OCI-LY1 (cell line): Measurements from ENCODE around the gene CHI3L1.

Source experiments
- H2AFZ ChIP-seq: fragments of 200-600 bp; sonication (generic), shearing (Covaris generic); 2 replicates; pipeline ENCODE4 v1.6.0; 2014; ENCODE audit warnings: antibody characterized with exemption, mild to moderate bottlenecking, low read length
- H3F3A ChIP-seq: fragments of 200-600 bp; sonication (generic), shearing (Covaris generic); 2 replicates; pipeline ENCODE4 v1.6.0; 2014; ENCODE audit warnings: mild to moderate bottlenecking, antibody characterized with exemption, low read length, moderate library complexity; ENCODE audit not compliant: insufficient read depth
- H3K27ac ChIP-seq: fragments of 200-600 bp; sonication (generic); 2 replicates; pipeline ENCODE4 v1.5.1; 2014; ENCODE audit warnings: low read length, mixed run types, mild to moderate bottlenecking, low read depth; ENCODE audit not compliant: poor library complexity, severe bottlenecking
- H3K27me3 ChIP-seq: fragments of 200-600 bp; sonication (generic); 2 replicates; pipeline ENCODE4 v1.6.0; 2014; ENCODE audit warnings: antibody characterized with exemption, mild to moderate bottlenecking, low read length, moderate library complexity; ENCODE audit not compliant: insufficient read depth
- H3K36me3 ChIP-seq: fragments of 200-600 bp; sonication (generic); 2 replicates; pipeline ENCODE4 v1.6.1; 2014; ENCODE audit warnings: mild to moderate bottlenecking, antibody characterized with exemption, low read length, moderate library complexity, mixed read lengths; ENCODE audit not compliant: insufficient read depth
- H3K4me1 ChIP-seq: fragments of 200-600 bp; sonication (generic); 2 replicates; pipeline ENCODE4 v1.5.1; 2014; ENCODE audit warnings: mild to moderate bottlenecking, low read length, moderate library complexity; ENCODE audit not compliant: insufficient read depth, severe bottlenecking
- H3K4me2 ChIP-seq: fragments of 200-600 bp; sonication (generic), shearing (Covaris generic); 2 replicates; pipeline ENCODE4 v1.6.1; 2014; ENCODE audit warnings: low read length
- H3K4me3 ChIP-seq: fragments of 200-600 bp; sonication (generic); 2 replicates; pipeline ENCODE4 v1.5.1; 2014; ENCODE audit warnings: low read length, low read depth, mild to moderate bottlenecking, mixed read lengths; ENCODE audit not compliant: poor library complexity, severe bottlenecking
- H3K79me2 ChIP-seq: fragments of 200-600 bp; shearing (Covaris generic); 2 replicates; pipeline ENCODE4 v1.6.1; 2016; ENCODE audit warnings: mixed run types, low read length, mixed read lengths; ENCODE audit not compliant: insufficient read depth
- H3K9ac ChIP-seq: fragments of 200-600 bp; sonication (generic), shearing (Covaris generic); 2 replicates; pipeline ENCODE4 v1.6.1; 2014; ENCODE audit warnings: mild to moderate bottlenecking, low read length, mixed read lengths
- H3K9me2 ChIP-seq: fragments of 200-600 bp; sonication (generic), shearing (Covaris generic); 2 replicates; pipeline ENCODE4 v1.6.1; 2014; ENCODE audit warnings: low read depth, mild to moderate bottlenecking, low read length, mixed read lengths
- H3K9me3 ChIP-seq: fragments of 200-600 bp; shearing (Covaris generic); 2 replicates; pipeline ENCODE4 v1.6.1; 2014; ENCODE audit warnings: low read length, mixed read lengths
- H4K20me1 ChIP-seq: fragments of 200-600 bp; sonication (generic), shearing (Covaris generic); 2 replicates; pipeline ENCODE4 v1.6.0; 2016; ENCODE audit warnings: mild to moderate bottlenecking, low read length; ENCODE audit not compliant: insufficient read depth
- EZH2 ChIP-seq: fragments of 200-600 bp; sonication (generic), shearing (Covaris generic); IDR thresholded peaks from 2 replicates; pipeline ENCODE4 v1.8.0; 2017; ENCODE audit warnings: borderline replicate concordance, mixed run types, mild to moderate bottlenecking, antibody characterized with exemption, low read length, moderate library complexity, mixed read lengths
- TF ChIP-seq, protein P1 (sequence below): fragments of 200-600 bp; sonication (generic), shearing (Covaris generic); IDR thresholded peaks from 2 replicates; pipeline ENCODE4 v1.5.1; 2017; ENCODE audit warnings: mild to moderate bottlenecking, antibody characterized with exemption, low read length, moderate library complexity, mixed read lengths

The CHI3L1 gene

DNA sequence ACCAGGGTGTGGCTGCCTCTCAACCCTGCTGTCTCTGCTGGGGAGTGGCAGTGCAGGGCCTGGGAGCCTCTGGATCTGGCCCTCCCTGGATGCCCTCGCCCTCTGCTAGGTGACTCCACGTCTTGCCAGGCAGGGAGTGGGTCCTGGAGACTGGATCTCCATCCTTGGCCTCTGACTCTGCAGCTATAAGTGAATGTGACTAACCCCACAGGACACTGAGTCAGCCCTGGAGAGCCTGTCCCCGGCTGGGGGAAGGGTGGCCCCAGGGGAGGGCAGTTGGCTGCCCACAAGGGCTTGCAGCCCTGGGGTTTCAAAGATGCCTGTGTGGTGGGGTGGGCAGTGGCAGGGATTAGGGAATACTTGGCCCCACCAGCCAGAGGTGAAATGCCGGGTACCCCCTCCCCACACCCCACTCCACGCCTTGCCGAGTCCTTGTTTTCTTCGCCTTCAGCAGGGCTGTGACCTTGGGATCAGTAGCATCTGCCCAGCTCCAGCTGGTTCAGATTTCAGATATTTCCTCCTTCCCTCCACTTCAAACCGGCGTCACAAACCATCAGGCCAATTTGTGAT is 8.9 kb downstream of the CHI3L1 start:
- no peaks in the 10 kb centered on the region for H3K27me3 ChIP-seq
- no peaks in the 10 kb centered on the region for H3K9me2 ChIP-seq
- no peak overlapping the region for H3K27ac ChIP-seq
- H3K9ac ChIP-seq, result no peak overlapping the region
- no peak overlapping the region for H3K4me2 ChIP-seq
- H3F3A ChIP-seq, result no peaks in the 10 kb centered on the region
- no peaks in the 10 kb centered on the region for H4K20me1 ChIP-seq
- H3K9me3 ChIP-seq, result no peaks in the 10 kb centered on the region
- no peak overlapping the region for H2AFZ ChIP-seq
- H3K36me3 ChIP-seq, result no peaks in the 10 kb centered on the region
- H3K4me3 ChIP-seq, result no peak overlapping the region
- TF ChIP-seq, protein P1, sequence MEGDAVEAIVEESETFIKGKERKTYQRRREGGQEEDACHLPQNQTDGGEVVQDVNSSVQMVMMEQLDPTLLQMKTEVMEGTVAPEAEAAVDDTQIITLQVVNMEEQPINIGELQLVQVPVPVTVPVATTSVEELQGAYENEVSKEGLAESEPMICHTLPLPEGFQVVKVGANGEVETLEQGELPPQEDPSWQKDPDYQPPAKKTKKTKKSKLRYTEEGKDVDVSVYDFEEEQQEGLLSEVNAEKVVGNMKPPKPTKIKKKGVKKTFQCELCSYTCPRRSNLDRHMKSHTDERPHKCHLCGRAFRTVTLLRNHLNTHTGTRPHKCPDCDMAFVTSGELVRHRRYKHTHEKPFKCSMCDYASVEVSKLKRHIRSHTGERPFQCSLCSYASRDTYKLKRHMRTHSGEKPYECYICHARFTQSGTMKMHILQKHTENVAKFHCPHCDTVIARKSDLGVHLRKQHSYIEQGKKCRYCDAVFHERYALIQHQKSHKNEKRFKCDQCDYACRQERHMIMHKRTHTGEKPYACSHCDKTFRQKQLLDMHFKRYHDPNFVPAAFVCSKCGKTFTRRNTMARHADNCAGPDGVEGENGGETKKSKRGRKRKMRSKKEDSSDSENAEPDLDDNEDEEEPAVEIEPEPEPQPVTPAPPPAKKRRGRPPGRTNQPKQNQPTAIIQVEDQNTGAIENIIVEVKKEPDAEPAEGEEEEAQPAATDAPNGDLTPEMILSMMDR, result no peak
- TF ChIP-seq EZH2, result no peak
- no peaks in the 10 kb centered on the region for H3K79me2 ChIP-seq
- H3K4me1 ChIP-seq, result no peaks in the 10 kb centered on the region

DNA sequence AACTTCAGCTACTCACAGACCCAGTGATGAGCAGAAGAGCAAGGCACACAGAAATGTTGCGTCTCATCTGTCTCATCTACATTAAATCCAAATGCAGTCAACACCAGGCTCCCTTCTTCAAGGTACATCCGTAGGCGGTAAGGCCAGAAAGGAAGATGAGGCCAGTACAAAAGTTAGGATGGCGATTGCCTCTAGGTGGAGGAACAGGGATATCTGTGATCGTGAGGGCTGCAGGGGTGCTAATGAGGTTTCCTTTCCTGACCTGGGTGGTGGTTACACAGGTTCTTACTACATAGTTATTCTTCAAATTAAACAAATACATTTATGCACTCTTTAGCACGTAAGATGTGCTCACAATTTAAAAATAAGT is 9.5 kb downstream of the CHI3L1 start:
- no peak overlapping the region for H3K9ac ChIP-seq
- no peaks in the 10 kb centered on the region for H3K9me3 ChIP-seq
- no peaks in the 10 kb centered on the region for H4K20me1 ChIP-seq
- no peak overlapping the region for H3K4me2 ChIP-seq
- no peak overlapping the region for H3K4me3 ChIP-seq
- H3K27ac ChIP-seq, result no peak overlapping the region
- no peaks in the 10 kb centered on the region for H3K36me3 ChIP-seq
- no peaks in the 10 kb centered on the region for H3F3A ChIP-seq
- no peaks in the 10 kb centered on the region for H3K79me2 ChIP-seq
- H3K4me1 ChIP-seq, result no peaks in the 10 kb centered on the region
- TF ChIP-seq EZH2, result no peak
- TF ChIP-seq, protein P1, result no peak
- H2AFZ ChIP-seq, result no peak overlapping the region
- no peaks in the 10 kb centered on the region for H3K9me2 ChIP-seq
- H3K27me3 ChIP-seq, result no peaks in the 10 kb centered on the region

GRCh38 chr1:203176273-203177035 is 10.1 kb downstream of the CHI3L1 start:
- H3K9me2 ChIP-seq, result no peaks in the 10 kb centered on the region
- H3F3A ChIP-seq, result no peaks in the 10 kb centered on the region
- H3K4me1 ChIP-seq, result no peaks in the 10 kb centered on the region
- H3K4me2 ChIP-seq, result no peak overlapping the region
- no peaks in the 10 kb centered on the region for H3K79me2 ChIP-seq
- no peak overlapping the region for H2AFZ ChIP-seq
- no peak overlapping the region for H3K4me3 ChIP-seq
- H3K9me3 ChIP-seq, result no peaks in the 10 kb centered on the region
- TF ChIP-seq, protein P1, result no peak
- no peak for TF ChIP-seq EZH2
- no peak overlapping the region for H3K27ac ChIP-seq
- no peaks in the 10 kb centered on the region for H3K36me3 ChIP-seq
- H3K9ac ChIP-seq, result no peak overlapping the region
- H4K20me1 ChIP-seq, result no peaks in the 10 kb centered on the region
- H3K27me3 ChIP-seq, result no peaks in the 10 kb centered on the region
